ENCODE results near the gene TFF3.

TFF3 gene

GRCh38 chr21:42264245-42265195 is 50.7 kb downstream of the TFF3 start:
- DNase-seq, result no peak

- DNase-seq, result no peak
Observed at GRCh38 chr21:42263591-42264131, 51.5 kb downstream of the TFF3 start.

DNA sequence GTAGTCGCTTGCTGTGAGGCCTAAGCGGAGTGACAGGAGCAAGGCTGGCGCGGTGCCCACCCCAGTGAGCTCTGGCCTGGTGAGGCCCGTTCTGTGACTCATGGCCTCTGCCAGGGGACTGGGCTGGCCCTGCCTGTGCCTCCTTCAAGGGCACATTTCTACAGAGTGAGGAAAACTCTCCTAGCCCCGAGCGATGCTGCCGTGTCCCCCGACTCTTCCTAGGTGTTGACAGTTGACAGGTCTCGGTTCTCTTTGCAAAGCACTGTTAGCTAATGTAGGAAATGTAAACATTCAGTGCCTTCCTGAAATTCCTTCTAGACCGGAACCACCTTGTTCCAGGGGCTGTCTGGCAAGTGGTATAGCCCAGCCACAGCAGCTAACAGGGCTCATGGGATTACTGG is 52.4 kb downstream of the TFF3 start:
- no peak for DNase-seq

GRCh38 chr21:42261829-42262200 is 53.4 kb downstream of the TFF3 start:
- no peak for DNase-seq

Measured in activated T-cell treated with anti-CD3 and anti-CD28 coated beads, Interleukin-2, amount 50 U/mL, for 48 hours (primary cell).